HFF-Myc (cell line): ENCODE results near the gene AS3MT.

Experiments
- DNase-seq: peaks from one replicate; pipeline ENCODE4 v3.0.0-alpha.2; 2011; ENCODE audit warnings: low read depth; ENCODE audit errors: extremely low read depth
- H3K4me3 ChIP-seq: replicated peaks from 2 replicates; pipeline ENCODE4 v1.5.1; 2011; ENCODE audit warnings: low read depth, mild to moderate bottlenecking, control low read depth, low read length
- CTCF ChIP-seq: IDR thresholded peaks from 2 replicates; pipeline ENCODE4 v1.5.1; 2012; ENCODE audit warnings: mild to moderate bottlenecking, low read depth, low read length, control low read depth; ENCODE audit errors: missing control alignments

The AS3MT gene

GRCh38 chr10:102917962-102918816 is 48.9 kb downstream of the AS3MT start, which contains the start of gene CNNM2:
Gene CNNM2, plus strand, starts transcription at chr10:102918294. Its CDS starts 187 bp downstream, at chr10:102918481.
- peak within 1 kb of the TSS; percentile 73 for H3K4me3 ChIP-seq
- no peak for TF ChIP-seq CTCF
- peak; percentile 99 for DNase-seq

GRCh38 chr10:102918817-102919245 is 49.6 kb downstream of the AS3MT start:
- DNase-seq, result no peak
- TF ChIP-seq CTCF, result no peak
- peak overlapping the region; percentile 73 for H3K4me3 ChIP-seq

DNA sequence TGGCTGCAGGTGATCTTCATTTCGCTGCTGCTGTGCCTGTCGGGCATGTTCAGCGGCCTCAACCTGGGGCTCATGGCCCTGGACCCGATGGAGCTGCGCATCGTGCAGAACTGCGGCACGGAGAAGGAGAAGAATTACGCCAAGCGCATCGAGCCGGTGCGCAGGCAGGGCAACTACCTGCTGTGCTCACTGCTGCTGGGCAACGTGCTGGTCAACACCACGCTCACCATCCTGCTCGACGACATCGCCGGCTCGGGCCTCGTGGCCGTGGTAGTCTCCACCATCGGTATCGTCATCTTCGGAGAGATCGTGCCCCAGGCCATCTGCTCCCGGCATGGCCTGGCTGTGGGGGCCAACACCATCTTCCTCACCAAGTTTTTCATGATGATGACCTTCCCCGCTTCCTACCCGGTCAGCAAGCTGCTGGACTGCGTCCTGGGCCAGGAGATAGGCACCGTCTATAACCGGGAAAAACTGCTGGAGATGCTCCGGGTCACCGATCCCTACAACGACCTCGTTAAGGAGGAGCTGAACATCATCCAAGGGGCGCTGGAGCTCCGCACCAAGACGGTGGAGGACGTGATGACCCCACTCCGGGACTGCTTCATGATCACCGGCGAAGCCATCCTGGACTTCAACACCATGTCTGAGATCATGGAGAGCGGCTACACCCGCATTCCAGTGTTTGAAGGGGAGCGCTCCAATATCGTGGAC is 50.1 kb downstream of the AS3MT start:
- no peak for TF ChIP-seq CTCF
- DNase-seq, result no peak
- H3K4me3 ChIP-seq, result peak overlapping the region; percentile 73

DNA sequence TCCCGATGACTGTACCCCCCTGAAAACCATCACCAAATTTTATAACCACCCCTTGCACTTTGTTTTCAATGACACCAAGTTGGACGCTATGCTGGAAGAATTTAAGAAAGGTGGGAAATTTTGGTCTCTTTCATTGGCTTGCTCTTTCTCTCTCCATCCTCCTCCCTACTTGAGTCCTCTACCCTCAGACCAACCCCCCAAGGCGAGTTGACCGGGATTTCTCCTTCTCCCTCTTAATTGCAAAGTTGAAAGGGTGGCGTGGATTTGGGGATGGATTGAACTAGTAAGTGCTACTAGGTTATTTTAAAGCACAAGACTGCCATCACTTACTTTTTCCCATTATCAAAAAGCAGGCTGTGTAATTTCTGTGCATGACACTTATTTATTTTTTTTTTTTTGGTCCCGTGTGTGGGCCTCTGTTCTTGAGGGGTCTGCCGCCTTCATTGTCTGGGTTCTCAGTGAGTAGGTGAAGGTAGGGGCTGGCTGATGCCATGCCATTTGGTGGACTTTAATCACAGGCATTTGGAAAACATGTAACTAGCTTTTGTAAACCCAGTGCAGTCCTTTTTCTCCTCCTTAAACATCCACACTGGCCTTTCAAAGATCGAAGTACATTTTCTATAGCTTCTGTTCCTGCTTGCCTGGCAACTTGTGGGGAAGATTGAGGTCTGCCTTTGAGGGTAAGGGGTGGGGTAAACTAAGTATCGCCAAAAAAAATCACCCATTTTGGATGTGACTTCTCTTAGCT is 50.9 kb downstream of the AS3MT start:
- peak overlapping the region; percentile 73 for H3K4me3 ChIP-seq
- no peak for DNase-seq
- no peak for TF ChIP-seq CTCF

DNA sequence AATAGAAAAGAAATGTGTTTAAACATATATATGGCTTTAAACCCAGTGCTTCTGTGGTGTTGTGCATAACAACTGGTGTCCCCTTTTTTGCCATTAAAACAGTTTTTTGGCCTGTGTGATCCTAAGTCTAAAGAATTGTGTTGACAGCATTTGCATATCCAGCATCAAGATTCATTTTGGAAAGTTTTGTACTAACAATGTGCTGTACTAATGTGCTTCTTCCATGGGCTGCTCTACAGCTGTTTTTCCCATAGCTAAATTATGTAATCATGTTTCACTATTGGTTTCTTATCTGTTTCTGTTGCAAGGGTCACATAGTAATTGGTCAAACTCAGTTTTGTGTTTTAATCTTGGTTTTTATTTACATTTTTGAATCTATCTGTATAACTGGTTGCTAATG is 54.3 kb downstream of the AS3MT start:
- no peak for TF ChIP-seq CTCF
- H3K4me3 ChIP-seq, result no peak overlapping the region
- DNase-seq, result no peak

DNA sequence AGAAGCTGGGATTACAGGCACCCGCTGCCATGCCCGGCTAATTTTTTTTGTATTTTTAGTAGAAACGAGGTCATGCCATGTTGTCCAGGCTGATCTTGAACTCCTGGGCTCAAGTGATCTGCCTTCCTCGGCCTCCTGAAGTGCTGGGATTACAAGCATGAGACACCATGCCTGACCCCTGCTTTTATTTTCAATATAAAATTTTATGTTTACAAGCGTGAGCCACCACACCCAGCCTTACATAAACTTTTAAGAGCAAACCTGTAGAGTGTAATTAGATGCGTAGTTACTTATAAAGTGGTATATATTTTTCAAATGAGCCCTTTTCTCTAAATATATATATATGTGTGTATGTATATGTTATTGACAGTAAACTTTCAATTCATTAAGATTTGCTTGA is 57.6 kb downstream of the AS3MT start:
- no peak overlapping the region for H3K4me3 ChIP-seq
- no peak for DNase-seq
- TF ChIP-seq CTCF, result no peak
